Anterior cingulate cortex (tissue), 58 donors: ENCODE measurements around the gene PI4KA.
A peak's percentile ranks its signal among the peaks of the same experiment; 100 is the strongest.

Experiments used
- DNase-seq, 58 donors: peaks; one replicate each; lab custom pipeline; 2025; lab: John Stamatoyannopoulos, UW

The PI4KA gene

GRCh38 chr22:20758688-20759087, 99.9 kb downstream of the PI4KA start:
- DNase-seq: no peak

GRCh38 chr22:20756846-20757245, 101.8 kb downstream of the PI4KA start:
- no peak for DNase-seq

- DNase-seq: no peak
Measured at GRCh38 chr22:20752873-20753272, 105.7 kb downstream of the PI4KA start.

GRCh38 chr22:20752104-20752741, 106.4 kb downstream of the PI4KA start:
- DNase-seq: no peak

- peak in 1 of 58 donors; percentile 21 for DNase-seq
Measured at GRCh38 chr22:20751185-20751851, 107.3 kb downstream of the PI4KA start.

- DNase-seq: peak in 33 of 58 donors; percentile 14 to 80 (median 36)
Measured at GRCh38 chr22:20750461-20751184, 108.0 kb downstream of the PI4KA start.

GRCh38 chr22:20749453-20749852, 109.2 kb downstream of the PI4KA start:
- DNase-seq: peak in 3 of 58 donors; percentile 13 to 42 (median 18)

- peak in 4 of 58 donors; percentile 12 to 56 (median 30) for DNase-seq
Measured at GRCh38 chr22:20748731-20749428, 109.7 kb downstream of the PI4KA start.

GRCh38 chr22:20748082-20748481, 110.5 kb downstream of the PI4KA start:
- DNase-seq: no peak

GRCh38 chr22:20747223-20747622, 111.4 kb downstream of the PI4KA start:
- DNase-seq: no peak

- no peak for DNase-seq
Measured at GRCh38 chr22:20746431-20747189, 112.0 kb downstream of the PI4KA start.

GRCh38 chr22:20745119-20745518, 113.5 kb downstream of the PI4KA start:
- DNase-seq: no peak

- DNase-seq: no peak
Measured at GRCh38 chr22:20744456-20744855, 114.2 kb downstream of the PI4KA start.

- no peak for DNase-seq
Measured at GRCh38 chr22:20742764-20743163, 115.8 kb downstream of the PI4KA start.

- DNase-seq: peak in 5 of 58 donors; percentile 12 to 47 (median 31)
Measured at GRCh38 chr22:20741634-20742581, 116.7 kb downstream of the PI4KA start.

- no peak for DNase-seq
Measured at GRCh38 chr22:20741008-20741633, 117.5 kb downstream of the PI4KA start.

GRCh38 chr22:20740222-20740951, 118.2 kb downstream of the PI4KA start:
- no peak for DNase-seq
